GM21515 (cell line): ENCODE results near the gene ATP8B4.
A peak's percentile ranks its signal among the peaks of the same experiment; 100 is the strongest.

Source experiments
- ATAC-seq: cut with Tn5 transposase; IDR thresholded peaks from one replicate; pipeline ENCODE4 v1.9.1; 2021; ENCODE audit not compliant: unreplicated experiment

Gene ATP8B4

GRCh38 chr15:50065279-50065678 lies 53.8 kb downstream of the ATP8B4 start:
- no peak for ATAC-seq

GRCh38 chr15:50064673-50065072 lies 54.4 kb downstream of the ATP8B4 start:
- ATAC-seq: no peak

GRCh38 chr15:50063226-50063625 lies 55.8 kb downstream of the ATP8B4 start:
- ATAC-seq: no peak

GRCh38 chr15:50061503-50061902 lies 57.5 kb downstream of the ATP8B4 start:
- ATAC-seq: no peak

GRCh38 chr15:50059883-50060282 lies 59.1 kb downstream of the ATP8B4 start:
- ATAC-seq: no peak

- ATAC-seq: no peak
Measured at GRCh38 chr15:50059203-50059772, 59.7 kb downstream of the ATP8B4 start.

GRCh38 chr15:50057905-50058639 lies 61.0 kb downstream of the ATP8B4 start:
- ATAC-seq: no peak

- ATAC-seq: no peak
Measured at GRCh38 chr15:50057196-50057595, 61.8 kb downstream of the ATP8B4 start.

GRCh38 chr15:50055750-50056157 lies 63.3 kb downstream of the ATP8B4 start:
- no peak for ATAC-seq

GRCh38 chr15:50055332-50055731 lies 63.7 kb downstream of the ATP8B4 start:
- ATAC-seq: no peak

- no peak for ATAC-seq
Measured at GRCh38 chr15:50053055-50053856, 65.8 kb downstream of the ATP8B4 start.

GRCh38 chr15:50051811-50052419 lies 67.1 kb downstream of the ATP8B4 start:
- no peak for ATAC-seq

- ATAC-seq: no peak
Measured at GRCh38 chr15:50050986-50051743, 67.9 kb downstream of the ATP8B4 start.

- ATAC-seq: no peak
Measured at GRCh38 chr15:50049871-50050270, 69.2 kb downstream of the ATP8B4 start.

GRCh38 chr15:50046867-50047266 lies 72.2 kb downstream of the ATP8B4 start:
- no peak for ATAC-seq

GRCh38 chr15:50046159-50046558 lies 72.9 kb downstream of the ATP8B4 start:
- ATAC-seq: peak; percentile 48

- ATAC-seq: no peak
Measured at GRCh38 chr15:50044904-50045303, 74.1 kb downstream of the ATP8B4 start.

- no peak for ATAC-seq
Measured at GRCh38 chr15:50044406-50044805, 74.6 kb downstream of the ATP8B4 start.

GRCh38 chr15:50042775-50043174 lies 76.3 kb downstream of the ATP8B4 start:
- no peak for ATAC-seq

- ATAC-seq: no peak
Measured at GRCh38 chr15:50030456-50030855, 88.6 kb downstream of the ATP8B4 start.

- ATAC-seq: no peak
Measured at GRCh38 chr15:50028326-50028725, 90.7 kb downstream of the ATP8B4 start.
